Nephron progenitor cell (in vitro differentiated cells): ENCODE results near the gene EXOC3L1.

ENCODE experiments used
- DNase-seq: peaks from one replicate; pipeline ENCODE4 v3.0.0; 2021
- H3K27ac Mint-ChIP-seq: 2 replicates; pipeline ENCODE4 v1.8.0; 2021; ENCODE audit warnings: mild to moderate bottlenecking, moderate library complexity, mixed read lengths
- H3K27me3 Mint-ChIP-seq: 2 replicates; pipeline ENCODE4 v1.8.0; 2021; ENCODE audit warnings: mild to moderate bottlenecking, low read depth, mixed read lengths; ENCODE audit not compliant: poor library complexity
- H3K36me3 Mint-ChIP-seq: 2 replicates; pipeline ENCODE4 v1.8.0; 2021; ENCODE audit warnings: low read depth, mixed read lengths
- H3K4me1 Mint-ChIP-seq: 2 replicates; pipeline ENCODE4 v1.8.0; 2021; ENCODE audit warnings: mixed read lengths
- H3K4me3 Mint-ChIP-seq: 2 replicates; pipeline ENCODE4 v1.8.0; 2021; ENCODE audit warnings: mild to moderate bottlenecking, moderate library complexity, mixed read lengths
- H3K9me3 Mint-ChIP-seq: 2 replicates; pipeline ENCODE4 v1.8.0; 2021; ENCODE audit warnings: mild to moderate bottlenecking, moderate library complexity, mixed read lengths
- TF ChIP-seq, protein P1 (sequence below): fragments of 200-600 bp; sonication (generic); IDR thresholded peaks from 2 replicates; pipeline ENCODE4 v1.5.0; 2021; ENCODE audit warnings: antibody characterized with exemption

EXOC3L1 gene

GRCh38 chr16:67167588-67167987 lies 22.3 kb downstream of the EXOC3L1 start:
- DNase-seq = no peak
- TF ChIP-seq, protein P1, sequence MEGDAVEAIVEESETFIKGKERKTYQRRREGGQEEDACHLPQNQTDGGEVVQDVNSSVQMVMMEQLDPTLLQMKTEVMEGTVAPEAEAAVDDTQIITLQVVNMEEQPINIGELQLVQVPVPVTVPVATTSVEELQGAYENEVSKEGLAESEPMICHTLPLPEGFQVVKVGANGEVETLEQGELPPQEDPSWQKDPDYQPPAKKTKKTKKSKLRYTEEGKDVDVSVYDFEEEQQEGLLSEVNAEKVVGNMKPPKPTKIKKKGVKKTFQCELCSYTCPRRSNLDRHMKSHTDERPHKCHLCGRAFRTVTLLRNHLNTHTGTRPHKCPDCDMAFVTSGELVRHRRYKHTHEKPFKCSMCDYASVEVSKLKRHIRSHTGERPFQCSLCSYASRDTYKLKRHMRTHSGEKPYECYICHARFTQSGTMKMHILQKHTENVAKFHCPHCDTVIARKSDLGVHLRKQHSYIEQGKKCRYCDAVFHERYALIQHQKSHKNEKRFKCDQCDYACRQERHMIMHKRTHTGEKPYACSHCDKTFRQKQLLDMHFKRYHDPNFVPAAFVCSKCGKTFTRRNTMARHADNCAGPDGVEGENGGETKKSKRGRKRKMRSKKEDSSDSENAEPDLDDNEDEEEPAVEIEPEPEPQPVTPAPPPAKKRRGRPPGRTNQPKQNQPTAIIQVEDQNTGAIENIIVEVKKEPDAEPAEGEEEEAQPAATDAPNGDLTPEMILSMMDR = no peak
- Mint-ChIP-seq H3K27ac (no peak overlapping the region), H3K4me1 (peaks cover 28% of the 10 kb centered on the region), H3K36me3 (no peaks in the 10 kb centered on the region), H3K9me3 (no peaks in the 10 kb centered on the region), H3K4me3 (no peak overlapping the region), H3K27me3 (peaks cover 92% of the 10 kb centered on the region)

GRCh38 chr16:67166598-67167168 lies 23.3 kb downstream of the EXOC3L1 start:
- Mint-ChIP-seq H3K27ac (no peak overlapping the region), H3K4me1 (peaks cover 26% of the 10 kb centered on the region), H3K9me3 (no peaks in the 10 kb centered on the region), H3K36me3 (no peaks in the 10 kb centered on the region), H3K27me3 (peaks cover 93% of the 10 kb centered on the region), H3K4me3 (no peak overlapping the region)
- TF ChIP-seq, protein P1 = no peak
- DNase-seq = no peak

DNA sequence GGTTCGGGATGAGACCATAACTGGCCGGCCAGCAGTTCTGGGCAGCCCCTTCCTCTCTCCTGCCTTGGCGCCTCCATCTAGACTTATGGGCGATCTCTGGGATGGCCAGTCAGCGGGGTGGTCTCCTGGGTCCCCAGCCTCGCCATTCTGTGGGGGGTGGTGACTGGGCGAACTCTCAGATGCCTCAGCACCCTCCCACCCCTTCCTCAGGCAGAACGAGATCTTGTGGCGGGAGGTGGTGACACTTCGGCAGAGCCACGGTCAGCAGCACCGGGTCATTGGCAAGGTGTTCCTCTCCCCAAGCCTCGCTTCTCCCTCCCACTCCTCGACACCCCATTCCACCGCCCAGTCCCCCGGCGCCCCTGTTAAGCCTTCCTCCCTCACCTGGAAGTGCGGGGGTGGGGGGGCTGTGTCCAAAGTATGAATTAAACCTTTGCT lies 23.8 kb downstream of the EXOC3L1 start:
- Mint-ChIP-seq H3K27me3 (peaks cover 93% of the 10 kb centered on the region), H3K36me3 (no peaks in the 10 kb centered on the region), H3K27ac (no peak overlapping the region), H3K4me3 (no peak overlapping the region), H3K9me3 (peaks cover 1% of the 10 kb centered on the region), H3K4me1 (peaks cover 20% of the 10 kb centered on the region)
- DNase-seq = no peak
- TF ChIP-seq, protein P1 = no peak

- no peak for DNase-seq
- H3K27ac Mint-ChIP-seq = no peak overlapping the region
- H3K27me3 Mint-ChIP-seq = peaks cover 96% of the 10 kb centered on the region
Observed at GRCh38 chr16:67165121-67166078, 24.5 kb downstream of the EXOC3L1 start.

GRCh38 chr16:67164599-67165061 lies 25.3 kb downstream of the EXOC3L1 start, which contains the start of gene HSF4:
Gene HSF4 (plus strand): TSS chr16:67164745. CDS start chr16:67164812, 67 bp downstream.
- Mint-ChIP-seq H3K4me1 (peaks cover 9% of the 10 kb centered on the region), H3K36me3 (no peaks in the 10 kb centered on the region), H3K27me3 (peaks cover 98% of the 10 kb centered on the region), H3K9me3 (peaks cover 4% of the 10 kb centered on the region), H3K27ac (no peak within 1 kb of the TSS), H3K4me3 (peak within 1 kb of the TSS; percentile 55)
- TF ChIP-seq, protein P1 = no peak
- DNase-seq = no peak

More at GRCh38 chr16:67165121-67166078, 24.5 kb downstream of the EXOC3L1 start:
- Mint-ChIP-seq H3K9me3 (peaks cover 4% of the 10 kb centered on the region), H3K4me3 (peak overlapping the region; percentile 11), H3K36me3 (no peaks in the 10 kb centered on the region), H3K4me1 (peaks cover 15% of the 10 kb centered on the region)
- TF ChIP-seq, protein P1 = no peak
